ENCODE data around the gene CD163L1. TPM values are rescaled to one million over a fixed set of nuclear protein-coding genes. Genes with fewer than 3 reads are reported as not detected.

Gene CD163L1
- total and polyA plus RNA-seq, 9 of the 15 experiments (the other 6 are each of a cell fraction or from before 2014, with no cell fraction given) = 0.54 to 9.2 (median 2.0) TPM

DNA sequence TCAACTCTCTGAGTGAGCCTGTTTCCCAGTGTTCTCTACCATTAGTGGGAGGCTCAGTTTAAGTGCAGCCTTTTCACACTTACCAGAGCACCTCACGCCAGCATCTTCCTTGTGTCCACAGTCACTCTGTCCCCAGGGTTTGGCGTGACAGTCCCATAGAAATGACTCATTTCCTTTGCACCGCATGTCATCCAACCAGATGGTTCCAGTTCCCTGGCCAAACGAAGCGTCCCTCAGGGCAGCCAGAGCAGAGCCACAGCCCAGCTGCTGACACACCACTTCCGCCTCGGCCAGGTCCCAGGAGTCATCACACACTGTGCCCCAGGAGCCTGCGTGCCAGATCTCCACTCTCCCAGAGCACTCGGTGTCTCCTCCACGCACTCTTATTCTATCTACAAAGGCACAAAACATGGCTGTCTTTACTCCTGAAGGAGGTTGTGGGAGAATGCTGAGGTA is 74.7 kb downstream of the CD163L1 start (continued):
- TF ChIP-seq, protein P1, sequence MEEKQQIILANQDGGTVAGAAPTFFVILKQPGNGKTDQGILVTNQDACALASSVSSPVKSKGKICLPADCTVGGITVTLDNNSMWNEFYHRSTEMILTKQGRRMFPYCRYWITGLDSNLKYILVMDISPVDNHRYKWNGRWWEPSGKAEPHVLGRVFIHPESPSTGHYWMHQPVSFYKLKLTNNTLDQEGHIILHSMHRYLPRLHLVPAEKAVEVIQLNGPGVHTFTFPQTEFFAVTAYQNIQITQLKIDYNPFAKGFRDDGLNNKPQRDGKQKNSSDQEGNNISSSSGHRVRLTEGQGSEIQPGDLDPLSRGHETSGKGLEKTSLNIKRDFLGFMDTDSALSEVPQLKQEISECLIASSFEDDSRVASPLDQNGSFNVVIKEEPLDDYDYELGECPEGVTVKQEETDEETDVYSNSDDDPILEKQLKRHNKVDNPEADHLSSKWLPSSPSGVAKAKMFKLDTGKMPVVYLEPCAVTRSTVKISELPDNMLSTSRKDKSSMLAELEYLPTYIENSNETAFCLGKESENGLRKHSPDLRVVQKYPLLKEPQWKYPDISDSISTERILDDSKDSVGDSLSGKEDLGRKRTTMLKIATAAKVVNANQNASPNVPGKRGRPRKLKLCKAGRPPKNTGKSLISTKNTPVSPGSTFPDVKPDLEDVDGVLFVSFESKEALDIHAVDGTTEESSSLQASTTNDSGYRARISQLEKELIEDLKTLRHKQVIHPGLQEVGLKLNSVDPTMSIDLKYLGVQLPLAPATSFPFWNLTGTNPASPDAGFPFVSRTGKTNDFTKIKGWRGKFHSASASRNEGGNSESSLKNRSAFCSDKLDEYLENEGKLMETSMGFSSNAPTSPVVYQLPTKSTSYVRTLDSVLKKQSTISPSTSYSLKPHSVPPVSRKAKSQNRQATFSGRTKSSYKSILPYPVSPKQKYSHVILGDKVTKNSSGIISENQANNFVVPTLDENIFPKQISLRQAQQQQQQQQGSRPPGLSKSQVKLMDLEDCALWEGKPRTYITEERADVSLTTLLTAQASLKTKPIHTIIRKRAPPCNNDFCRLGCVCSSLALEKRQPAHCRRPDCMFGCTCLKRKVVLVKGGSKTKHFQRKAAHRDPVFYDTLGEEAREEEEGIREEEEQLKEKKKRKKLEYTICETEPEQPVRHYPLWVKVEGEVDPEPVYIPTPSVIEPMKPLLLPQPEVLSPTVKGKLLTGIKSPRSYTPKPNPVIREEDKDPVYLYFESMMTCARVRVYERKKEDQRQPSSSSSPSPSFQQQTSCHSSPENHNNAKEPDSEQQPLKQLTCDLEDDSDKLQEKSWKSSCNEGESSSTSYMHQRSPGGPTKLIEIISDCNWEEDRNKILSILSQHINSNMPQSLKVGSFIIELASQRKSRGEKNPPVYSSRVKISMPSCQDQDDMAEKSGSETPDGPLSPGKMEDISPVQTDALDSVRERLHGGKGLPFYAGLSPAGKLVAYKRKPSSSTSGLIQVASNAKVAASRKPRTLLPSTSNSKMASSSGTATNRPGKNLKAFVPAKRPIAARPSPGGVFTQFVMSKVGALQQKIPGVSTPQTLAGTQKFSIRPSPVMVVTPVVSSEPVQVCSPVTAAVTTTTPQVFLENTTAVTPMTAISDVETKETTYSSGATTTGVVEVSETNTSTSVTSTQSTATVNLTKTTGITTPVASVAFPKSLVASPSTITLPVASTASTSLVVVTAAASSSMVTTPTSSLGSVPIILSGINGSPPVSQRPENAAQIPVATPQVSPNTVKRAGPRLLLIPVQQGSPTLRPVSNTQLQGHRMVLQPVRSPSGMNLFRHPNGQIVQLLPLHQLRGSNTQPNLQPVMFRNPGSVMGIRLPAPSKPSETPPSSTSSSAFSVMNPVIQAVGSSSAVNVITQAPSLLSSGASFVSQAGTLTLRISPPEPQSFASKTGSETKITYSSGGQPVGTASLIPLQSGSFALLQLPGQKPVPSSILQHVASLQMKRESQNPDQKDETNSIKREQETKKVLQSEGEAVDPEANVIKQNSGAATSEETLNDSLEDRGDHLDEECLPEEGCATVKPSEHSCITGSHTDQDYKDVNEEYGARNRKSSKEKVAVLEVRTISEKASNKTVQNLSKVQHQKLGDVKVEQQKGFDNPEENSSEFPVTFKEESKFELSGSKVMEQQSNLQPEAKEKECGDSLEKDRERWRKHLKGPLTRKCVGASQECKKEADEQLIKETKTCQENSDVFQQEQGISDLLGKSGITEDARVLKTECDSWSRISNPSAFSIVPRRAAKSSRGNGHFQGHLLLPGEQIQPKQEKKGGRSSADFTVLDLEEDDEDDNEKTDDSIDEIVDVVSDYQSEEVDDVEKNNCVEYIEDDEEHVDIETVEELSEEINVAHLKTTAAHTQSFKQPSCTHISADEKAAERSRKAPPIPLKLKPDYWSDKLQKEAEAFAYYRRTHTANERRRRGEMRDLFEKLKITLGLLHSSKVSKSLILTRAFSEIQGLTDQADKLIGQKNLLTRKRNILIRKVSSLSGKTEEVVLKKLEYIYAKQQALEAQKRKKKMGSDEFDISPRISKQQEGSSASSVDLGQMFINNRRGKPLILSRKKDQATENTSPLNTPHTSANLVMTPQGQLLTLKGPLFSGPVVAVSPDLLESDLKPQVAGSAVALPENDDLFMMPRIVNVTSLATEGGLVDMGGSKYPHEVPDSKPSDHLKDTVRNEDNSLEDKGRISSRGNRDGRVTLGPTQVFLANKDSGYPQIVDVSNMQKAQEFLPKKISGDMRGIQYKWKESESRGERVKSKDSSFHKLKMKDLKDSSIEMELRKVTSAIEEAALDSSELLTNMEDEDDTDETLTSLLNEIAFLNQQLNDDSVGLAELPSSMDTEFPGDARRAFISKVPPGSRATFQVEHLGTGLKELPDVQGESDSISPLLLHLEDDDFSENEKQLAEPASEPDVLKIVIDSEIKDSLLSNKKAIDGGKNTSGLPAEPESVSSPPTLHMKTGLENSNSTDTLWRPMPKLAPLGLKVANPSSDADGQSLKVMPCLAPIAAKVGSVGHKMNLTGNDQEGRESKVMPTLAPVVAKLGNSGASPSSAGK (IDR thresholded peaks at IDR 0.05) = peak; percentile 56

Data from K562 (cell line).